Raji (cell line): ENCODE data around the gene CAB39.

ENCODE experiments used
- POLR2A ChIP-seq: IDR thresholded peaks from 2 replicates; pipeline ENCODE4 v1.6.1; 2011; ENCODE audit warnings: low read depth, low read length, control low read depth; ENCODE audit not compliant: insufficient read depth

CAB39 gene

DNA sequence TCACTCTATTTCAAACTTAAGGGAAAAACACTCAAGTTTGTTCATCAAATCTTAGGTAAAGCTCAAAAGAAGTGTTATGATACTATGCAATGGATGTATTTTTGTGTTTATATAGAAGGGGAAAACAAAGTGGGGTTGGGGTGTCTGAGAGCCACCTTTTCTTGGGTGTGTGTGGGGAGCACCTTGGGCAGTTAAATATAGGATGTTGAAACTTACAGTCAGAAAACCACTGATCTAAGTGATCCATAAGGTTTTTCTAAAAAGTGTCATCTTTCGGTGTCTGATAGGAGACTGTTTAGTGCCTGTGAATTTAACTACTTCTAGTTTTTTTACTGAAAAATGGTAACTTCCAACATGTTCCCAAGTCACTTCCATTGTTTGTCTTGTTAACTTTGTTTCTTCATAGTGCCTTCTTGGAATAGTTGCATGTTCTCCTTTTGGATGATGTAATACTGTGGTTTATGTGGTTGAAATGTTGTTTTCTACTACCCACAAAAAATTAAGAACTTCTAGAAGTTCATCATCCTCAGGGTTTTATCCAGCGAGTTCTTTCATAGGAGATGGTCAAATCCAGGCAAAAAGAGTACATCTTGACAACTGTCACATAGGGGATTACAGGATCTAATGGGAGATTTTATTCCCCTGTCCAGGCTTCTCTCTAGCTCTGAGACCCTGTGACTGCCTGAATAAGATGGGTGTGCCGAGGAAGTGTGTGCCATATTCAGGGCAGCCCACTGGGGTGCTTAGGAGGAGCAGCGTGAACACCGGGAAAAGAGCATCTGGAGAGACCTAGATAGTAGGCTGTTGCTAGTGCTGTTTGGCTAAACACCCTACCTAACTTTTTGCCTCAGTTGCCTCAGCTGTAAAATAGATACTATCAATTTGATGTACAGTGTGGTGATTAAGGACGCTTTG is 46.2 kb downstream of the CAB39 start:
- no peak for TF ChIP-seq POLR2A

GRCh38 chr2:230759481-230760167 is 47.0 kb downstream of the CAB39 start:
- TF ChIP-seq POLR2A = no peak

GRCh38 chr2:230761704-230762103 is 49.1 kb downstream of the CAB39 start:
- no peak for TF ChIP-seq POLR2A

GRCh38 chr2:230762317-230762896 is 49.8 kb downstream of the CAB39 start:
- TF ChIP-seq POLR2A = no peak

- TF ChIP-seq POLR2A = no peak
These were observed 51.7 kb downstream of the CAB39 start for GRCh38 chr2:230764346-230764745.

GRCh38 chr2:230765611-230766300 is 53.1 kb downstream of the CAB39 start:
- no peak for TF ChIP-seq POLR2A

- TF ChIP-seq POLR2A = no peak
These were observed 55.3 kb downstream of the CAB39 start for GRCh38 chr2:230767862-230768388.

GRCh38 chr2:230770804-230771203 is 58.2 kb downstream of the CAB39 start:
- no peak for TF ChIP-seq POLR2A

DNA sequence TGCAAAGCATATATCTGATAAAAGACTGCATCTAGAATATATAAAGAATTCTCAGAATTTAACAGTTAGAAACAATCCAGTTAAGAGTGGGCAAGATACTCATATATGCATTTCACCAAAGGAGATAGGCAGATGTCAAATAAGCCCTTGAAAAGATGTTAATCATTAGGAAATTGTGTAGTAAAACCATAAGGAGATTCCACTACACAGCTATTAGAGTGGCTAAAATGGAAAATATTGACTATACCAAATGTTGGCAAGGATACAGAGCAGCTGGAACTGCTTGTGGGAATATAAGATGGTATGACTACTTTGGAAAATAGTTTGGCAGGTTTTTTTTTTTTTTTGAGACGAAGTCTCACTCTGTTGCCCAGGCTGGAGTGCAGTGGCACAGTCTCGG is 59.5 kb downstream of the CAB39 start:
- TF ChIP-seq POLR2A = no peak

GRCh38 chr2:230773039-230773773 is 60.6 kb downstream of the CAB39 start:
- no peak for TF ChIP-seq POLR2A

DNA sequence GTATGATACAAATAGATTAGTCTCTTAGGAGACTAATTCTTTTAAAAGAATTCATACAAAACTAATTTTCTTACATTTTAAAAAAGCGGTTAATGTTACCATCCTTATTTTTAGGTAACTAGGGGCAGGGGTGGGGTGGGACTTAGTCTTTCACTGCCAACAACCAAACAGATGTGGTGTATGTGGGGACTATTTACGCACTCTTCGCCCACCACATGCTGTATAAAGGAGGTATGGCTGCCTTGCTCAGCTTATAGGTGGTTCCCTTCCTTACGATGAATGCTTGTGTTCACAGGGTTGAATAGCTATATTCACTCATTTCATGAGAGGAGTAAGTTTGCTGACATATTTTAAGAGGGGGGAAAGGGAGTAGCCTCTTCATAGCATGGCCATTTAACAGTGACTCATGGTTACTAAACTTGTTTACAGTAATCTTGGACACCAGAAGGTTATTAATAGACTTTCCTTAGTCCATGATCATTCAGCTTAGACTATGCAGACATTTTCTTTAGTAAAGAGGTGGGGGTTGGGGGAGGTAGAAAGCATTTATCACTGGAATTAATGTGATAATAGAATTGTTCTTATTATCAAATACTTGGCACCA is 61.8 kb downstream of the CAB39 start:
- no peak for TF ChIP-seq POLR2A

GRCh38 chr2:230775737-230776136 is 63.1 kb downstream of the CAB39 start:
- no peak for TF ChIP-seq POLR2A

DNA sequence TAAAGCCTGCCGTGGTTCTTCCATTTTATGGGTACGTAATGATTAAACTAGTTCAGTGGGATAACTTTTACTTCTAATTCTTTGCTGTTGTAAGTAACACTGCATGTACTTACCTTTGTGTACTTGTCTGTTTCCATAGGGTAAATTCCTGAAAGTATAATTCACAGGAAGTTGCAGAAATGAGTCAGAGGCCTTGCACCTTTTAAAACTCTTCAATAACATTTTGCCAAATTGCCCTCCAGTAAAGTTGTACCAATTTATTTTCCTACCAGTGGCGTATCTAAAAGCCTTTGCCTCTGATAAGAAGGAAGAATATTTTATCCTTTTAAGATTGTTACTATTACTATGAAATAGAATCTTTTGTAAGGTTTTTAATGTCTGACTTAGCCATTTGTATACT is 65.1 kb downstream of the CAB39 start:
- no peak for TF ChIP-seq POLR2A
